Neural progenitor cell (in vitro differentiated cells): ENCODE results near the gene PTPN4. TPM values are rescaled to one million over a fixed set of nuclear protein-coding genes. Genes with fewer than 3 reads are reported as not detected.

Source experiments
- DNase-seq: peaks from one replicate; pipeline ENCODE4 v3.0.0-alpha.2; 2016; ENCODE audit warnings: low spot score
- H2AFZ ChIP-seq: fragments of 200-600 bp; sonication (generic); replicated peaks from 2 replicates; pipeline ENCODE4 v1.6.1; 2016; ENCODE audit warnings: antibody characterized with exemption
- H3F3A ChIP-seq: fragments of 200-600 bp; sonication (generic); 2 replicates; pipeline ENCODE4 v1.6.1; 2016; ENCODE audit warnings: antibody characterized with exemption, low read depth
- H3K27ac ChIP-seq: fragments of 200-600 bp; sonication (generic); 2 replicates; pipeline ENCODE4 v1.5.1; 2016; ENCODE audit warnings: mild to moderate bottlenecking
- H3K27me3 ChIP-seq: fragments of 200-600 bp; sonication (generic); 2 replicates; pipeline ENCODE4 v1.6.1; 2016; ENCODE audit warnings: mild to moderate bottlenecking, moderate library complexity
- H3K36me3 ChIP-seq: fragments of 200-600 bp; sonication (generic); 2 replicates; pipeline ENCODE4 v1.5.1; 2016
- H3K4me1 ChIP-seq: fragments of 200-600 bp; sonication (generic); 2 replicates; pipeline ENCODE4 v1.6.1; 2016; ENCODE audit warnings: mixed run types
- H3K4me2 ChIP-seq: fragments of 200-600 bp; sonication (generic); 2 replicates; pipeline ENCODE4 v1.6.1; 2016
- H3K4me3 ChIP-seq: fragments of 200-600 bp; sonication (generic); 2 replicates; pipeline ENCODE4 v1.5.1; 2016
- H3K79me2 ChIP-seq: fragments of 200-600 bp; sonication (generic); 2 replicates; pipeline ENCODE4 v1.6.1; 2016; ENCODE audit warnings: low read depth
- H3K9ac ChIP-seq: fragments of 200-600 bp; sonication (generic); 2 replicates; pipeline ENCODE4 v1.6.1; 2016
- H3K9me3 ChIP-seq: fragments of 200-600 bp; sonication (generic); 2 replicates; pipeline ENCODE4 v1.5.1; 2016; ENCODE audit warnings: low read depth
- H4K20me1 ChIP-seq: fragments of 200-600 bp; sonication (generic); 2 replicates; pipeline ENCODE4 v1.6.1; 2016; ENCODE audit warnings: low read depth
- H3K27ac Mint-ChIP-seq: 3 replicates; pipeline ENCODE4 v1.8.0; 2021; ENCODE audit warnings: mixed read lengths
- H3K27me3 Mint-ChIP-seq: 2 replicates; pipeline ENCODE4 v1.8.0; 2022; ENCODE audit warnings: low read depth, mild to moderate bottlenecking, inconsistent platforms, moderate library complexity, mixed read lengths; ENCODE audit not compliant: insufficient read depth
- H3K36me3 Mint-ChIP-seq: 3 replicates; pipeline ENCODE4 v1.8.0; 2021; ENCODE audit warnings: mixed read lengths
- H3K4me1 Mint-ChIP-seq: 3 replicates; pipeline ENCODE4 v1.8.0; 2021; ENCODE audit warnings: mixed read lengths
- H3K4me3 Mint-ChIP-seq: 3 replicates; pipeline ENCODE4 v1.8.0; 2021; ENCODE audit warnings: mild to moderate bottlenecking, moderate library complexity, mixed read lengths
- H3K9me3 Mint-ChIP-seq: 3 replicates; pipeline ENCODE4 v1.8.0; 2020; ENCODE audit warnings: mixed read lengths
- CTCF ChIP-seq: fragments of 200-600 bp; sonication (generic); IDR thresholded peaks from 2 replicates; pipeline ENCODE4 v1.5.1; 2017; ENCODE audit warnings: antibody characterized with exemption, mild to moderate bottlenecking
- EZH2 ChIP-seq: fragments of 200-600 bp; sonication (generic); IDR thresholded peaks from 2 replicates; pipeline ENCODE4 v1.6.1; 2017; ENCODE audit warnings: antibody characterized with exemption, mild to moderate bottlenecking, moderate library complexity
- EZH2phosphoT487 ChIP-seq: fragments of 200-600 bp; sonication (generic); IDR thresholded peaks from 2 replicates; pipeline ENCODE4 v1.6.1; 2017; ENCODE audit warnings: antibody characterized with exemption
- total RNA-seq: library from RNA; depleted of rRNA; stranded (reverse); fragments of >200 nt; gene quantifications from 2 replicates; pipeline ENCODE4 v1.2.3, GENCODE V29; 2015; ENCODE audit warnings: low replicate concordance

PTPN4 gene
- total RNA-seq, 1 donor from 2014 or later = 51.8 TPM

DNA sequence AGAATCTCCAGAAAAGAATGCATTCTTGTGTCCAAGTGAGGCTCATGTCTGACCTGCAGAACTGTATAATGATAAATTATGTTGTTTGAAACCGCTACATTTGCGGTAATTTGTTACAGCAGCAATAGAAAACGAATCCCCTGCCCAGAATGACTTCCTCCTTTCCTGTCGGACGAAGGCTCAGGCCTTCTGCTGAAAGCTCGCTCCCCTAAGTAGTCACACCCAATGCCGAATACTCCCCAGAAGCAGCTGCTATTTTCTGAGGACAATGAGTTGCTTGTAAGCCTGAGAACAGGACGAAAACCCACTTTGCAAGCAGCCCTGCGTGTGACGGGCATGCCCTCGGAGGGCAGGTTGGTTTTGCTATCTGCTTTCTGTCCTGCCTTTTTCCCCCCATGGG lies 27.7 kb upstream of the PTPN4 start:
- peaks cover 24% of the 10 kb centered on the region for H3K4me1 Mint-ChIP-seq
- TF ChIP-seq EZH2 = no peak
- TF ChIP-seq EZH2phosphoT487 = no peak
- TF ChIP-seq CTCF = no peak
- no peaks in the 10 kb centered on the region for H3K36me3 Mint-ChIP-seq
- H3K4me1 ChIP-seq = peaks cover 18% of the 10 kb centered on the region
- H2AFZ ChIP-seq = peak overlapping the region; percentile 57
- no peaks in the 10 kb centered on the region for H3K27me3 ChIP-seq
- no peak overlapping the region for H3K27ac ChIP-seq
- no peak overlapping the region for H3K4me3 ChIP-seq
- H3K9me3 ChIP-seq = no peaks in the 10 kb centered on the region
- peaks cover 13% of the 10 kb centered on the region for H3F3A ChIP-seq
- no peaks in the 10 kb centered on the region for H4K20me1 ChIP-seq
- no peak for DNase-seq
- no peak overlapping the region for H3K9ac ChIP-seq
- H3K4me2 ChIP-seq = no peak overlapping the region
- H3K36me3 ChIP-seq = no peaks in the 10 kb centered on the region
- no peaks in the 10 kb centered on the region for H3K9me3 Mint-ChIP-seq
- H3K79me2 ChIP-seq = no peaks in the 10 kb centered on the region
- H3K4me3 Mint-ChIP-seq = no peak overlapping the region
- no peaks in the 10 kb centered on the region for H3K27me3 Mint-ChIP-seq
- H3K27ac Mint-ChIP-seq = no peak overlapping the region

DNA sequence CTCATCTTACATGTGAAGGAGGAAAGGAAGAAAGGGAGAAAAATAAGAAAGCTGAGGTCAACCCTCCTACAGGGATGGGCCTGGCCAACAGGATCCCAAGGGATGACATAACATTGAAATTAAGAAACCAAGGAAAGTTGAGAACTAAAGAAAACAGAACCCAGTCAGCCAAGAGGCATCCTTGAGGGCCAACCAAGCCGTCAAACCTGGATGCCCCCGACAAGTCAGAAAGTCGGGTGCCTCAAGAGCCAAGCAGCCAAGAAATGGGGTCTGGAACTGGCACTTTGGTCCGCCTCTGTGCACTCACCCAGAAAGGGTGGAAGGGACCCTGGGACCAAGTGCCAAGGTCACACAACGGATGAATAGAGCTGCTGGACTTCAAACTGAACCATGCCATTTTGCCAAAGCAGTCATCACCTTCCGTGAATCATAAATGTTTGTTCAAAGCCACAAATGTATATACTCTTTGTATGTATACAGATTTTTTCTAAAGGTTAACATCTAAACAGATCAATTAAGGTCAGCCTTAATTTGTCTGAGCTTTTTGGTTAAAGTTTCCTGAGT lies 27.0 kb upstream of the PTPN4 start:
- H3K9me3 ChIP-seq = no peaks in the 10 kb centered on the region
- H3K9me3 Mint-ChIP-seq = no peaks in the 10 kb centered on the region
- DNase-seq = no peak
- H3K27ac Mint-ChIP-seq = no peak overlapping the region
- no peaks in the 10 kb centered on the region for H3K79me2 ChIP-seq
- H3K27me3 ChIP-seq = no peaks in the 10 kb centered on the region
- peaks cover 21% of the 10 kb centered on the region for H3K4me1 ChIP-seq
- no peak overlapping the region for H3K9ac ChIP-seq
- H3K36me3 Mint-ChIP-seq = no peaks in the 10 kb centered on the region
- H3F3A ChIP-seq = peaks cover 13% of the 10 kb centered on the region
- H2AFZ ChIP-seq = no peak overlapping the region
- no peaks in the 10 kb centered on the region for H3K36me3 ChIP-seq
- peaks cover 26% of the 10 kb centered on the region for H3K4me1 Mint-ChIP-seq
- no peak overlapping the region for H3K27ac ChIP-seq
- H3K4me2 ChIP-seq = no peak overlapping the region
- no peak overlapping the region for H3K4me3 ChIP-seq
- H3K27me3 Mint-ChIP-seq = no peaks in the 10 kb centered on the region
- no peaks in the 10 kb centered on the region for H4K20me1 ChIP-seq
- H3K4me3 Mint-ChIP-seq = no peak overlapping the region
- no peak for TF ChIP-seq EZH2
- TF ChIP-seq CTCF = no peak
- TF ChIP-seq EZH2phosphoT487 = no peak

GRCh38 chr2:119734047-119734446 lies 25.7 kb upstream of the PTPN4 start:
- no peak overlapping the region for H3K27ac ChIP-seq
- H3K4me1 Mint-ChIP-seq = peaks cover 26% of the 10 kb centered on the region
- H3K27me3 Mint-ChIP-seq = no peaks in the 10 kb centered on the region
- H3K27me3 ChIP-seq = no peaks in the 10 kb centered on the region
- no peak for TF ChIP-seq EZH2
- TF ChIP-seq CTCF = no peak
- no peak for TF ChIP-seq EZH2phosphoT487
- peaks cover 21% of the 10 kb centered on the region for H3K4me1 ChIP-seq
- no peaks in the 10 kb centered on the region for H3K36me3 ChIP-seq
- no peak overlapping the region for H3K4me3 Mint-ChIP-seq
- H3K9ac ChIP-seq = no peak overlapping the region
- DNase-seq = no peak
- no peaks in the 10 kb centered on the region for H3K36me3 Mint-ChIP-seq
- H2AFZ ChIP-seq = no peak overlapping the region
- H3K79me2 ChIP-seq = no peaks in the 10 kb centered on the region
- no peak overlapping the region for H3K4me2 ChIP-seq
- no peak overlapping the region for H3K27ac Mint-ChIP-seq
- H3K9me3 ChIP-seq = no peaks in the 10 kb centered on the region
- no peak overlapping the region for H3K4me3 ChIP-seq
- H4K20me1 ChIP-seq = no peaks in the 10 kb centered on the region
- no peaks in the 10 kb centered on the region for H3K9me3 Mint-ChIP-seq
- H3F3A ChIP-seq = peaks cover 13% of the 10 kb centered on the region
